GM10266 (cell line): ENCODE results near the gene ABCC1.

Source experiments
- DNase-seq: peaks from one replicate; pipeline ENCODE4 v3.0.0; 2012; ENCODE audit errors: extremely low spot score
- CTCF ChIP-seq: IDR thresholded peaks from 2 replicates; pipeline ENCODE4 v1.5.1; 2012; ENCODE audit warnings: mild to moderate bottlenecking, low read depth; ENCODE audit not compliant: control insufficient read depth, insufficient read depth; ENCODE audit errors: missing control alignments

Gene ABCC1

GRCh38 chr16:16007743-16008111, 58.3 kb downstream of the ABCC1 start:
- DNase-seq = peak; percentile 84
- no peak for TF ChIP-seq CTCF

- no peak for DNase-seq
- TF ChIP-seq CTCF = no peak
These were observed 59.2 kb downstream of the ABCC1 start for GRCh38 chr16:16008666-16009065.

- no peak for TF ChIP-seq CTCF
- no peak for DNase-seq
These were observed 60.0 kb downstream of the ABCC1 start for GRCh38 chr16:16009401-16009800.

GRCh38 chr16:16010194-16010593, 60.8 kb downstream of the ABCC1 start:
- no peak for TF ChIP-seq CTCF
- no peak for DNase-seq

GRCh38 chr16:16012144-16012543, 62.7 kb downstream of the ABCC1 start:
- no peak for TF ChIP-seq CTCF

GRCh38 chr16:16013812-16014211, 64.4 kb downstream of the ABCC1 start:
- no peak for TF ChIP-seq CTCF
- no peak for DNase-seq

More at GRCh38 chr16:16012144-16012543, 62.7 kb downstream of the ABCC1 start:
- no peak for DNase-seq

- no peak for TF ChIP-seq CTCF
- DNase-seq = no peak
These were observed 65.2 kb downstream of the ABCC1 start for GRCh38 chr16:16014329-16015224.
